SK-N-SH (cell line): ENCODE results near the gene CHTF18. TPM values are rescaled to one million over a fixed set of nuclear protein-coding genes. Genes with fewer than 3 reads are reported as not detected.
"Not testable (repeated sequence)": the region's sequence is repeated elsewhere in the genome, so short reads cannot be mapped to it uniquely, and the experiment has no call there.

Experiments used
- CTCF ChIA-PET: fragments of 300-600, 350-600 bp; formaldehyde crosslinking; extraction: SDS; loops from one replicate; lab custom pipeline; 2021; lab: Yijun Ruan, JAX
- POLR2A ChIA-PET: fragments of 350-600 bp; sonication (Branson Sonifier 250); formaldehyde crosslinking; extraction: SDS; loops from one replicate; lab custom pipeline; 2020; ENCODE audit warnings: antibody characterized with exemption, inconsistent platforms; lab: Yijun Ruan, JAX
- DNase-seq: peaks from one replicate; pipeline ENCODE4 v3.0.0; 2012
- H2AFZ ChIP-seq: fragments of 200-600 bp; sonication (generic); 2 replicates; pipeline ENCODE4 v1.8.1; 2016; ENCODE audit warnings: antibody characterized with exemption, mild to moderate bottlenecking, low read depth
- H3F3A ChIP-seq: fragments of 200-600 bp; sonication (generic); replicated peaks from 2 replicates; pipeline ENCODE3; 2016; ENCODE audit warnings: antibody characterized with exemption, mild to moderate bottlenecking; ENCODE audit not compliant: insufficient read depth
- H3K27ac ChIP-seq, 2 experiments: fragments of 200-500 bp in 1 of 2; fragments of 200-600 bp in 1 of 2; sonication (Bioruptor generic) in 1 of 2; sonication (generic), shearing (Covaris generic) in 1 of 2; 2 replicates each; pipeline versions ENCODE4 v1.5.1 to v1.6.1; 2014 to 2016; ENCODE audit warnings: low read depth in 2 of 2, inconsistent platforms in 1 of 2, low read length in 1 of 2, mild to moderate bottlenecking in 1 of 2, mixed read lengths in 1 of 2
- H3K27me3 ChIP-seq: fragments of 200-600 bp; sonication (generic), shearing (Covaris generic); 2 replicates; pipeline ENCODE4 v1.6.1; 2016; ENCODE audit warnings: mixed run types; ENCODE audit not compliant: insufficient read depth
- H3K36me3 ChIP-seq, 2 experiments: fragments of 200-500 bp in 1 of 2; fragments of 200-600 bp in 1 of 2; sonication (Bioruptor generic) in 1 of 2; sonication (generic) in 1 of 2; replicated peaks in 1 of 2; 2 replicates each; pipeline versions ENCODE3 to v1.5.1; 2014 to 2016; ENCODE audit warnings: low read length in 1 of 2, mild to moderate bottlenecking in 1 of 2; ENCODE audit not compliant: insufficient read depth in 2 of 2, control insufficient read depth in 1 of 2
- H3K4me1 ChIP-seq, 2 experiments: fragments of 200-500 bp in 1 of 2; fragments of 200-600 bp in 1 of 2; sonication (Bioruptor generic) in 1 of 2; sonication (generic), shearing (Covaris generic) in 1 of 2; 2 replicates each; pipeline versions ENCODE4 v1.5.1 to v1.6.1; 2014 to 2016; ENCODE audit warnings: low read depth in 1 of 2, low read length in 1 of 2, mixed run types in 1 of 2; ENCODE audit not compliant: insufficient read depth in 2 of 2, control insufficient read depth in 1 of 2
- H3K4me2 ChIP-seq: fragments of 200-600 bp; sonication (generic), shearing (Covaris generic); 2 replicates; pipeline ENCODE4 v1.6.1; 2017; ENCODE audit warnings: mixed run types
- H3K4me3 ChIP-seq, 2 experiments: fragments of 200-500 bp in 1 of 2; fragments of 200-600 bp in 1 of 2; sonication (Bioruptor generic) in 1 of 2; sonication (generic), shearing (Covaris generic) in 1 of 2; 2 replicates each; pipeline versions ENCODE4 v1.5.1 to v1.8.1; 2014 to 2016; ENCODE audit warnings: low read depth in 2 of 2, inconsistent platforms in 1 of 2, low read length in 1 of 2, mild to moderate bottlenecking in 1 of 2, mixed read lengths in 1 of 2, moderate library complexity in 1 of 2
- H3K79me2 ChIP-seq: fragments of 200-600 bp; sonication (generic); 2 replicates; pipeline ENCODE4 v1.8.1; 2017; ENCODE audit warnings: mild to moderate bottlenecking; ENCODE audit not compliant: insufficient read depth
- H3K9ac ChIP-seq: fragments of 200-600 bp; sonication (generic); 2 replicates; pipeline ENCODE4 v1.6.1; 2017; ENCODE audit warnings: mixed run types
- H3K9me2 ChIP-seq: fragments of 200-600 bp; sonication (generic); 2 replicates; pipeline ENCODE4 v1.6.1; 2017; ENCODE audit warnings: mixed run types
- H3K9me3 ChIP-seq: fragments of 200-600 bp; sonication (generic); 2 replicates; pipeline ENCODE4 v1.6.1; 2017; ENCODE audit warnings: mixed run types, mild to moderate bottlenecking, moderate library complexity
- H4K20me1 ChIP-seq: fragments of 200-600 bp; sonication (generic); 2 replicates; pipeline ENCODE4 v1.6.1; 2017; ENCODE audit warnings: mild to moderate bottlenecking, mixed run types; ENCODE audit not compliant: insufficient read depth
- CHD2 ChIP-seq: fragments of 150-350 bp; IDR thresholded peaks from 2 replicates; pipeline ENCODE4 v1.6.1; 2018; ENCODE audit warnings: low read length; ENCODE audit not compliant: partially characterized antibody
- ELF1 ChIP-seq: IDR thresholded peaks from 2 replicates; pipeline ENCODE4 v1.4.0; 2012
- EP300 ChIP-seq, 2 experiments: IDR thresholded peaks; 2 replicates each; pipeline versions ENCODE4 v1.4.0 to v1.6.1; 2012; ENCODE audit warnings: borderline replicate concordance in 1 of 2, low read depth in 1 of 2, low read length in 1 of 2
- FOXJ3 ChIP-seq: sonication (generic); formaldehyde crosslinking; IDR thresholded peaks from 2 replicates; pipeline ENCODE4 v1.5.1; 2020; ENCODE audit warnings: mild to moderate bottlenecking, missing genetic modification reagents
- MAX ChIP-seq: IDR thresholded peaks from 2 replicates; pipeline ENCODE4 v1.4.0; 2012; ENCODE audit warnings: low read depth
- MEF2A ChIP-seq: IDR thresholded peaks from 2 replicates; pipeline ENCODE4 v1.4.0; 2012; ENCODE audit warnings: low read depth, borderline replicate concordance
- MXI1 ChIP-seq: IDR thresholded peaks from 2 replicates; pipeline ENCODE4 v1.6.1; 2012; ENCODE audit warnings: mild to moderate bottlenecking, low read depth, low read length, improper control_type of control experiment
- RCOR1 ChIP-seq: fragments of 150-350 bp; IDR thresholded peaks from 2 replicates; pipeline ENCODE4 v1.6.1; 2017; ENCODE audit warnings: antibody characterized with exemption, low read length
- RXRA ChIP-seq: IDR thresholded peaks from 2 replicates; pipeline ENCODE4 v1.4.0; 2012; ENCODE audit warnings: low read depth, mild to moderate bottlenecking, borderline replicate concordance
- SIN3A ChIP-seq: IDR thresholded peaks from 2 replicates; pipeline ENCODE4 v1.6.1; 2012; ENCODE audit warnings: low read depth, mild to moderate bottlenecking, low read length, moderate library complexity, borderline replicate concordance
- SMC3 ChIP-seq: IDR thresholded peaks from 2 replicates; pipeline ENCODE4 v1.6.1; 2012; ENCODE audit warnings: low read depth, low read length, improper control_type of control experiment
- USF1 ChIP-seq: IDR thresholded peaks from 2 replicates; pipeline ENCODE4 v1.4.0; 2012; ENCODE audit warnings: low read depth, borderline replicate concordance
- WGBS: methylation state at CpG from one replicate; pipeline ENCODE4 v1.1.6; 2017; ENCODE audit warnings: low lambda C conversion rate; 5-methylcytosine and 5-hydroxymethylcytosine counted together
- polyA plus RNA-seq, 3 experiments: library from polyadenylated mRNA; depleted of rRNA; stranded (reverse); fragments of >200 nt; gene quantifications; 2 replicates each; pipeline ENCODE4 v1.2.3, GENCODE V29; 2012
- TF ChIP-seq, protein P1 (sequence below): IDR thresholded peaks from 2 replicates; pipeline ENCODE4 v1.6.1; 2012; ENCODE audit warnings: mild to moderate bottlenecking, low read depth, low read length, moderate library complexity
- TF ChIP-seq, protein P2 (sequence below): fragments of 200-600 bp; sonication (generic); IDR thresholded peaks from 2 replicates; pipeline ENCODE4 v1.6.1; 2017; ENCODE audit warnings: antibody characterized with exemption, mild to moderate bottlenecking, moderate library complexity

CHTF18 gene
- polyA plus RNA-seq, 1 of the 3 experiments (the other 2 are of a cell fraction) = 17.7 TPM

DNA sequence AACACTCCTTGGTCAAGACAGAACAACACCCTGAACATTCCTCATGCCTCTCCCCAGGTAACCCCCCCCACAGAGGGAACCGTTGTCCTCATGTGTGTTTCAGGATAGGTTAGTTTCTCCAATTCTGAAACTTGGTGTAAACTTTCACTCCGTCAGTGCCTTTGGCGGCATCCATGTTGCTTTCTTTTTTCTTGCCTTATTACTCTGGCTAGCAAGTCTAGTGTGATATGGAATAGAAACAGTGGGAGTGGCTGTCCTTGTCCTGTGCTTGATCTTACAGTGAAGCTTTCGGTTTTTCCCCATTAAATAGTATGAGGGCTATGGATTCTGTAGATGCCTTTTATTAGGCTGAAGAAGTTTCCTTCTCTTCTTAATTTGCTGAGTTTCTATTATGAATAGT is 47.8 kb downstream of the CHTF18 start:
- Histone ChIP-seq H3K4me3 (no peak overlapping the region), H3K9me2 (no peaks in the 10 kb centered on the region), H3K27ac (no peak overlapping the region), H3K9ac (no peak overlapping the region), H3K4me1 (no peaks in the 10 kb centered on the region), H3F3A (no peaks in the 10 kb centered on the region), H3K4me2 (no peak overlapping the region), H4K20me1 (no peaks in the 10 kb centered on the region), H2AFZ (no peak overlapping the region), H3K79me2 (no peaks in the 10 kb centered on the region), H3K9me3 (peaks cover 6% of the 10 kb centered on the region; the same call in 1 of the 2 replicates), H3K27me3 (peaks cover 51% of the 10 kb centered on the region), H3K36me3 (no peaks in the 10 kb centered on the region)
- POLR2A ChIA-PET = no interaction called here
- TF ChIP-seq ELF1 (no peak), RCOR1 (no peak), CHD2 (no peak), EP300 (IDR thresholded peaks at IDR 0.05; ENCODE audit: borderline replicate concordance in 1 of 2, low read depth in 1 of 2, low read length in 1 of 2) (no peak), MXI1 (no peak), USF1 (no peak), RXRA (no peak), SIN3A (no peak), MAX (no peak), FOXJ3 (CRISPR knock-in tag) (no peak)
- WGBS = 47% methylated on average over 4 of the region's 4 CpGs
- CTCF ChIA-PET = interaction anchor here (1.5 kb wide), 1 partner anchor 219 kb away, joined by 5 read pairs; no protein-coding TSS in a partner anchor
- DNase-seq = no peak

- H3K4me1 ChIP-seq, H3K79me2 ChIP-seq, H3K4me2 ChIP-seq, H3K27ac ChIP-seq, POLR2A ChIA-PET, H3F3A ChIP-seq, H4K20me1 ChIP-seq, DNase-seq, H2AFZ ChIP-seq, CTCF ChIA-PET, H3K4me3 ChIP-seq, H3K9ac ChIP-seq, H3K36me3 ChIP-seq, H3K9me2 ChIP-seq, H3K9me3 ChIP-seq: not testable (repeated sequence)
- H3K27me3 ChIP-seq = peaks cover 57% of the 10 kb centered on the region
- WGBS = 40% methylated on average over 3 of the region's 3 CpGs
Observed at GRCh38 chr16:836822-837221, 48.4 kb downstream of the CHTF18 start.

DNA sequence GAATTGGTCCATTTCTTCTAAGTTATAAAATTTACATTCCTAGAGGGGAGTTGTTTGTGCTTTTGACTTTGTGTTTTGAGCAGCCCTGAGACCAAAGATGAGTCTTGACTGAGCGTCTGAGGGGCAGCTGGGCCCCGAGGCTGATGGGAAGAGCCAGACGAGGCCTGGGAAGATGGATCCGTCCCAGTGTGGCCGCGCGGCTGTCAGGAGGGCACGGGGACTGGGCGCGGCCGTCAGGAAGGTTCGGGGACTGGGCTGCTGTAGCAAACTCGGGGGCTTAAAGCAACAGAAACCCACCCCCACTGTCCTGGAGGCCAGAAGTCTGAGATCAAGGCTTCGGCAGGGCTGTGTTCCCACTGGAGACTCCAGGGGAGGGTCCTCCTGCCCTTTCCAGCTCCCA is 50.3 kb downstream of the CHTF18 start:
- no peak for DNase-seq
- TF ChIP-seq, protein P1, sequence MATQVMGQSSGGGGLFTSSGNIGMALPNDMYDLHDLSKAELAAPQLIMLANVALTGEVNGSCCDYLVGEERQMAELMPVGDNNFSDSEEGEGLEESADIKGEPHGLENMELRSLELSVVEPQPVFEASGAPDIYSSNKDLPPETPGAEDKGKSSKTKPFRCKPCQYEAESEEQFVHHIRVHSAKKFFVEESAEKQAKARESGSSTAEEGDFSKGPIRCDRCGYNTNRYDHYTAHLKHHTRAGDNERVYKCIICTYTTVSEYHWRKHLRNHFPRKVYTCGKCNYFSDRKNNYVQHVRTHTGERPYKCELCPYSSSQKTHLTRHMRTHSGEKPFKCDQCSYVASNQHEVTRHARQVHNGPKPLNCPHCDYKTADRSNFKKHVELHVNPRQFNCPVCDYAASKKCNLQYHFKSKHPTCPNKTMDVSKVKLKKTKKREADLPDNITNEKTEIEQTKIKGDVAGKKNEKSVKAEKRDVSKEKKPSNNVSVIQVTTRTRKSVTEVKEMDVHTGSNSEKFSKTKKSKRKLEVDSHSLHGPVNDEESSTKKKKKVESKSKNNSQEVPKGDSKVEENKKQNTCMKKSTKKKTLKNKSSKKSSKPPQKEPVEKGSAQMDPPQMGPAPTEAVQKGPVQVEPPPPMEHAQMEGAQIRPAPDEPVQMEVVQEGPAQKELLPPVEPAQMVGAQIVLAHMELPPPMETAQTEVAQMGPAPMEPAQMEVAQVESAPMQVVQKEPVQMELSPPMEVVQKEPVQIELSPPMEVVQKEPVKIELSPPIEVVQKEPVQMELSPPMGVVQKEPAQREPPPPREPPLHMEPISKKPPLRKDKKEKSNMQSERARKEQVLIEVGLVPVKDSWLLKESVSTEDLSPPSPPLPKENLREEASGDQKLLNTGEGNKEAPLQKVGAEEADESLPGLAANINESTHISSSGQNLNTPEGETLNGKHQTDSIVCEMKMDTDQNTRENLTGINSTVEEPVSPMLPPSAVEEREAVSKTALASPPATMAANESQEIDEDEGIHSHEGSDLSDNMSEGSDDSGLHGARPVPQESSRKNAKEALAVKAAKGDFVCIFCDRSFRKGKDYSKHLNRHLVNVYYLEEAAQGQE = no peak
- TF ChIP-seq, protein P2, sequence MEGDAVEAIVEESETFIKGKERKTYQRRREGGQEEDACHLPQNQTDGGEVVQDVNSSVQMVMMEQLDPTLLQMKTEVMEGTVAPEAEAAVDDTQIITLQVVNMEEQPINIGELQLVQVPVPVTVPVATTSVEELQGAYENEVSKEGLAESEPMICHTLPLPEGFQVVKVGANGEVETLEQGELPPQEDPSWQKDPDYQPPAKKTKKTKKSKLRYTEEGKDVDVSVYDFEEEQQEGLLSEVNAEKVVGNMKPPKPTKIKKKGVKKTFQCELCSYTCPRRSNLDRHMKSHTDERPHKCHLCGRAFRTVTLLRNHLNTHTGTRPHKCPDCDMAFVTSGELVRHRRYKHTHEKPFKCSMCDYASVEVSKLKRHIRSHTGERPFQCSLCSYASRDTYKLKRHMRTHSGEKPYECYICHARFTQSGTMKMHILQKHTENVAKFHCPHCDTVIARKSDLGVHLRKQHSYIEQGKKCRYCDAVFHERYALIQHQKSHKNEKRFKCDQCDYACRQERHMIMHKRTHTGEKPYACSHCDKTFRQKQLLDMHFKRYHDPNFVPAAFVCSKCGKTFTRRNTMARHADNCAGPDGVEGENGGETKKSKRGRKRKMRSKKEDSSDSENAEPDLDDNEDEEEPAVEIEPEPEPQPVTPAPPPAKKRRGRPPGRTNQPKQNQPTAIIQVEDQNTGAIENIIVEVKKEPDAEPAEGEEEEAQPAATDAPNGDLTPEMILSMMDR = no peak
- TF ChIP-seq MEF2A (no peak), SMC3 (no peak)
- TF ChIP-seq, all 33 proteins: peak for 0
- Histone ChIP-seq H3K9ac (no peak overlapping the region), H3K9me2 (no peaks in the 10 kb centered on the region), H3K27me3 (peaks cover 60% of the 10 kb centered on the region), H3K36me3 (no peaks in the 10 kb centered on the region), H3K4me3 (no peak overlapping the region), H2AFZ (no peak overlapping the region), H3K4me1 (no peaks in the 10 kb centered on the region), H3K9me3 (peaks cover 6% of the 10 kb centered on the region; the same call in 1 of the 2 replicates), H3K4me2 (no peak overlapping the region), H4K20me1 (no peaks in the 10 kb centered on the region), H3F3A (no peaks in the 10 kb centered on the region), H3K79me2 (no peaks in the 10 kb centered on the region), H3K27ac (no peak overlapping the region)
- ChIA-PET CTCF (interaction anchor here (0.6 kb wide), 1 partner anchor 24 kb away, joined by 3 read pairs; no protein-coding TSS in a partner anchor), POLR2A (no interaction called here)
- WGBS = 15% methylated on average over 12 of the region's 14 CpGs
